Hepatocyte (in vitro differentiated cells): Measurements from ENCODE around the gene DHDH. TPM values are rescaled to one million over a fixed set of nuclear protein-coding genes. Genes with fewer than 3 reads are reported as not detected.

Source experiments
- DNase-seq: peaks from one replicate; pipeline ENCODE4 v3.0.0-alpha.2; 2016; ENCODE audit warnings: low spot score
- H2AFZ ChIP-seq: fragments of 200-600 bp; sonication (generic); 2 replicates; pipeline ENCODE4 v1.6.0; 2016; ENCODE audit warnings: antibody characterized with exemption, mild to moderate bottlenecking
- H3K27ac ChIP-seq: fragments of 200-600 bp; sonication (generic); 2 replicates; pipeline ENCODE4 v1.5.1; 2016; ENCODE audit warnings: mild to moderate bottlenecking
- H3K27me3 ChIP-seq: fragments of 200-600 bp; sonication (generic); 2 replicates; pipeline ENCODE4 v1.6.1; 2016
- H3K36me3 ChIP-seq: fragments of 200-600 bp; sonication (generic); replicated peaks from 2 replicates; pipeline ENCODE4 v1.5.1; 2016; ENCODE audit warnings: low read depth; ENCODE audit not compliant: insufficient read depth
- H3K4me1 ChIP-seq: fragments of 200-600 bp; sonication (generic); 2 replicates; pipeline ENCODE4 v1.5.1; 2016; ENCODE audit warnings: mild to moderate bottlenecking, moderate library complexity; ENCODE audit not compliant: insufficient read depth
- H3K4me2 ChIP-seq: fragments of 200-600 bp; sonication (generic); 2 replicates; pipeline ENCODE4 v1.6.0; 2016
- H3K4me3 ChIP-seq: fragments of 200-600 bp; sonication (generic); 2 replicates; pipeline ENCODE4 v1.5.1; 2016; ENCODE audit warnings: mild to moderate bottlenecking
- H3K79me2 ChIP-seq: fragments of 200-600 bp; sonication (generic); 2 replicates; pipeline ENCODE4 v1.6.0; 2017; ENCODE audit warnings: mild to moderate bottlenecking
- H3K9me2 ChIP-seq: fragments of 200-600 bp; sonication (generic); replicated peaks from 2 replicates; pipeline ENCODE4 v1.6.0; 2017; ENCODE audit warnings: mild to moderate bottlenecking; ENCODE audit not compliant: insufficient read depth
- H3K9me3 ChIP-seq: fragments of 200-600 bp; sonication (generic); 2 replicates; pipeline ENCODE4 v1.5.1; 2016; ENCODE audit warnings: low read depth, mild to moderate bottlenecking
- H4K20me1 ChIP-seq: fragments of 200-600 bp; sonication (generic); 2 replicates; pipeline ENCODE4 v1.6.0; 2016; ENCODE audit warnings: mild to moderate bottlenecking; ENCODE audit not compliant: insufficient read depth, poor library complexity, severe bottlenecking
- CTCF ChIP-seq: fragments of 200-600 bp; sonication (generic); IDR thresholded peaks from 2 replicates; pipeline ENCODE4 v1.5.1; 2016; ENCODE audit warnings: antibody characterized with exemption, mild to moderate bottlenecking; ENCODE audit not compliant: poor library complexity
- EZH2 ChIP-seq: fragments of 200-600 bp; sonication (generic); IDR thresholded peaks from 2 replicates; pipeline ENCODE4 v1.6.1; 2016; ENCODE audit warnings: antibody characterized with exemption, mild to moderate bottlenecking, borderline replicate concordance
- EZH2phosphoT487 ChIP-seq: fragments of 200-600 bp; sonication (generic); IDR thresholded peaks from one replicate; pipeline ENCODE4 v1.6.1; 2018; ENCODE audit warnings: antibody characterized with exemption, mild to moderate bottlenecking, low read depth, moderate library complexity; ENCODE audit not compliant: unreplicated experiment, severe bottlenecking
- WGBS: methylation state at CpG from one replicate; pipeline ENCODE4 v1.1.6; 2016; ENCODE audit warnings: low lambda C conversion rate; ENCODE audit errors: missing lambda C conversion rate; 5-methylcytosine and 5-hydroxymethylcytosine counted together
- polyA plus RNA-seq: library from polyadenylated mRNA; unstranded; fragments of >200 nt; fragmentation: Nextera tagmentation; extraction: Ambion mirVana; gene quantifications from 2 replicates; pipeline ENCODE4 v1.2.1, GENCODE V29; 2016
- total RNA-seq: library from RNA; depleted of rRNA; stranded (reverse); fragments of >200 nt; gene quantifications from 2 replicates; pipeline ENCODE4 v1.2.3, GENCODE V29; 2014

The DHDH gene
- total and polyA plus RNA-seq, 2 experiments from 2014 or later, result 2.9 to 3.7 TPM

- WGBS, result 88% methylated on average over 4 of the region's 4 CpGs
- no peak for TF ChIP-seq EZH2
- no peak for TF ChIP-seq EZH2phosphoT487
- TF ChIP-seq CTCF, result no peak
- DNase-seq, result no peak
- Histone ChIP-seq H3K79me2 (peaks cover 20% of the 10 kb centered on the region), H4K20me1 (peaks cover 21% of the 10 kb centered on the region), H3K9me3 (no peaks in the 10 kb centered on the region), H3K27me3 (no peaks in the 10 kb centered on the region), H3K27ac (peak overlapping the region; percentile 83), H2AFZ (no peak overlapping the region), H3K9me2 (no peaks in the 10 kb centered on the region), H3K36me3 (no peaks in the 10 kb centered on the region), H3K4me2 (peak overlapping the region; percentile 85), H3K4me3 (no peak overlapping the region), H3K4me1 (peaks cover 16% of the 10 kb centered on the region)
Measured at GRCh38 chr19:48968179-48968661, 34.7 kb downstream of the DHDH start.

- no peak for TF ChIP-seq EZH2phosphoT487
- Histone ChIP-seq H3K4me2 (no peak overlapping the region), H3K79me2 (peaks cover 20% of the 10 kb centered on the region), H4K20me1 (peaks cover 21% of the 10 kb centered on the region), H2AFZ (no peak overlapping the region), H3K4me3 (no peak overlapping the region), H3K27me3 (no peaks in the 10 kb centered on the region), H3K4me1 (peaks cover 11% of the 10 kb centered on the region), H3K27ac (no peak overlapping the region), H3K9me2 (no peaks in the 10 kb centered on the region), H3K9me3 (no peaks in the 10 kb centered on the region), H3K36me3 (no peaks in the 10 kb centered on the region)
- DNase-seq, result no peak
- WGBS, result 96% methylated on average over 12 of the region's 15 CpGs
Measured at GRCh38 chr19:48968813-48969218, 35.3 kb downstream of the DHDH start.

- Histone ChIP-seq H3K9me2 (no peaks in the 10 kb centered on the region), H3K27ac (no peak overlapping the region), H3K27me3 (no peaks in the 10 kb centered on the region), H3K79me2 (peaks cover 20% of the 10 kb centered on the region), H3K36me3 (no peaks in the 10 kb centered on the region), H3K4me3 (no peak overlapping the region), H3K9me3 (no peaks in the 10 kb centered on the region), H3K4me1 (peaks cover 4% of the 10 kb centered on the region), H3K4me2 (no peak overlapping the region), H4K20me1 (peaks cover 21% of the 10 kb centered on the region), H2AFZ (no peak overlapping the region)
- DNase-seq, result no peak
- WGBS, result 96% methylated on average over 44 of the region's 45 CpGs
- TF ChIP-seq CTCF (no peak), EZH2phosphoT487 (no peak), EZH2 (no peak)
Measured at GRCh38 chr19:48969276-48970138, 36.0 kb downstream of the DHDH start.

GRCh38 chr19:48970139-48970766, 36.8 kb downstream of the DHDH start:
- no peak for DNase-seq

More at GRCh38 chr19:48970139-48970766, 36.8 kb downstream of the DHDH start:
- TF ChIP-seq CTCF (no peak), EZH2phosphoT487 (no peak), EZH2 (no peak)
- no peak overlapping the region for H3K27ac ChIP-seq
- no peaks in the 10 kb centered on the region for H3K27me3 ChIP-seq
- no peak overlapping the region for H2AFZ ChIP-seq
- H3K9me3 ChIP-seq, result no peaks in the 10 kb centered on the region
- H3K4me3 ChIP-seq, result no peak overlapping the region
- no peaks in the 10 kb centered on the region for H3K4me1 ChIP-seq
- WGBS, result 93% methylated on average over 23 of the region's 23 CpGs
- no peaks in the 10 kb centered on the region for H3K36me3 ChIP-seq
- H4K20me1 ChIP-seq, result peaks cover 21% of the 10 kb centered on the region
- peaks cover 20% of the 10 kb centered on the region for H3K79me2 ChIP-seq
- H3K4me2 ChIP-seq, result no peak overlapping the region
- no peaks in the 10 kb centered on the region for H3K9me2 ChIP-seq
